Lower leg skin (tissue), 4 donors: Measurements from ENCODE around the gene PF4V1. TPM values are rescaled to one million over a fixed set of nuclear protein-coding genes. Genes with fewer than 3 reads are reported as not detected.
"Not testable (repeated sequence)": the region's sequence is repeated elsewhere in the genome, so short reads cannot be mapped to it uniquely, and the experiment has no call there.

Source experiments
- DNase-seq, 2 donors: peaks; one replicate each; pipeline ENCODE4 v3.0.0-alpha.2; 2019; ENCODE audit warnings: low spot score in 2 of 2
- H3K4me3 ChIP-seq: fragments of 200-600 bp; sonication (generic); 2 replicates; pipeline ENCODE4 v1.5.1; 2017; ENCODE audit warnings: mild to moderate bottlenecking, low read depth; ENCODE audit not compliant: poor library complexity, severe bottlenecking
- CTCF ChIP-seq, 3 donors: fragments of 450-650 bp; IDR thresholded peaks; one replicate each; pipeline ENCODE4 v1.5.1; 2016; ENCODE audit warnings: antibody characterized with exemption in 3 of 3, mild to moderate bottlenecking in 3 of 3, moderate library complexity in 2 of 3
- POLR2A ChIP-seq, 2 donors: fragments of 450-650 bp; IDR thresholded peaks; one replicate each; pipeline ENCODE4 v1.6.1; 2016 to 2017; ENCODE audit warnings: antibody characterized with exemption in 2 of 2, mild to moderate bottlenecking in 1 of 2, moderate library complexity in 1 of 2
- WGBS, 2 donors: methylation state at CpG; one replicate each; pipeline ENCODE4 v1.1.5; 2018; 5-methylcytosine and 5-hydroxymethylcytosine counted together
- intact Hi-C: fragments of 100-400 bp; cut with DNase I; formaldehyde crosslinking; loops from one replicate; pipeline ENCODE4 v1.15.0; 2023; ENCODE audit warnings: low total_unique reads
- total RNA-seq, 4 donors: library from RNA; depleted of rRNA; stranded (reverse); fragments of >200 nt; gene quantifications; one replicate each; pipeline ENCODE4 v1.1.0, GENCODE V29; 2016

Gene PF4V1
- total RNA-seq, 4 donors from 2014 or later = not detected

DNA sequence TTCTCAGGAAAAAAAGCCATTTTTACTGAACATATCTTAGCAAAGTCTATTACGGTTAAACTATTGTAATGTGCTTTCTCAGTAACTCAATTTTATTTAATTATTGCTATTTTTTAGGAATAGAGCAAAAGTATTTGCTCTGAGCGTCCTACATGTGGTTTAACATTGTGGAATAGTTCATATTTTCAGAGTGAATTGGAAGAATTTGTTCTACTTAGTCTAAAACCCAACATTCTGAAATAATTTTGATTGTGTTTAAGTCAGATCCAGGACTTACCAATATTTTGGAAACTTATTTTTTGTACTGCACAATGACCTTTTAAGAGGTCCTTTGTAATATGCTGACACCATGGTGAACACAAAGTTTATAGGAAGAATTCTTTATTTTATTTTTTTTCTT, 43.3 kb downstream of the PF4V1 start:
- TF ChIP-seq CTCF (IDR thresholded peaks at IDR 0.05) (no peak), POLR2A (IDR thresholded peaks at IDR 0.05) (no peak)
- no peak for DNase-seq
- no peak overlapping the region for H3K4me3 ChIP-seq
- intact Hi-C loops = no loop called here
- 89 to 94% methylated on average over 2 of the region's 2 CpGs for WGBS, 2 donors

- no peak overlapping the region for H3K4me3 ChIP-seq
- intact Hi-C loops = no loop called here
- no peak for TF ChIP-seq POLR2A (IDR thresholded peaks at IDR 0.05)
- no peak for TF ChIP-seq CTCF (IDR thresholded peaks at IDR 0.05)
- no peak for DNase-seq
- WGBS, 2 donors = 44 to 52% methylated on average over 4 of the region's 4 CpGs
Observed at GRCh38 chr4:73897380-73898136, 44.5 kb downstream of the PF4V1 start.

GRCh38 chr4:73899338-73899737, 46.2 kb downstream of the PF4V1 start:
- WGBS, 2 donors = 74% methylated on average over 3 of the region's 3 CpGs
- DNase-seq, intact Hi-C loops, H3K4me3 ChIP-seq: not testable (repeated sequence)

DNA sequence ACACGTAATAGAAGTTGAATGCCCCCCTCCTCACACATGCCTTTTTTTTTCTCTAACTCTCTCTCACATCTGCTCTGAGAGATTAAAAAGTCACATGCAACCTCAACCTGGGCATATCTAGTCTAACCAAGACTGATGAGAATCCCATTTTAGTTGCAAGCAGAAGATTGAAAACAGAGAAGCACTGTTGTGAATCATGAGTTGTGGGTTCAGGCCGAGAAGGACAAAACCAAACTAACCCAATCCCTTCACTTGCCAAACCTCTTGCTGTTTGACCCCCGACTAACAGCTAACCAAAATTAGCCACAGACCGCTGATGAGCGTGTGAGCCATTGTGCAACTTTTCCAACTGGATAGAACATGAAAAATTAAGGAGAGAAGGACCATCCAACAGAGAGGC, 47.9 kb downstream of the PF4V1 start:
- TF ChIP-seq POLR2A (IDR thresholded peaks at IDR 0.05) = no peak
- no peak for TF ChIP-seq CTCF (IDR thresholded peaks at IDR 0.05)
- 81 to 83% methylated on average over 5 of the region's 5 CpGs for WGBS, 2 donors
- intact Hi-C loops = no loop called here
- DNase-seq = no peak
- H3K4me3 ChIP-seq = no peak overlapping the region

- intact Hi-C loops = no loop called here
- WGBS, 2 donors = 71 to 76% methylated on average over 1 of the region's 1 CpG
- no peak overlapping the region for H3K4me3 ChIP-seq
- DNase-seq = no peak
- TF ChIP-seq CTCF (IDR thresholded peaks at IDR 0.05) (no peak), POLR2A (IDR thresholded peaks at IDR 0.05) (no peak)
Observed at GRCh38 chr4:73902038-73902637, 49.0 kb downstream of the PF4V1 start.

- WGBS, 2 donors = 73 to 81% methylated on average over 3 of the region's 3 CpGs
- H3K4me3 ChIP-seq = no peak overlapping the region
- intact Hi-C loops = no loop called here
- no peak for DNase-seq
- no peak for TF ChIP-seq CTCF (IDR thresholded peaks at IDR 0.05)
- no peak for TF ChIP-seq POLR2A (IDR thresholded peaks at IDR 0.05)
Observed at GRCh38 chr4:73902817-73903547, 49.9 kb downstream of the PF4V1 start.
